Anterior cingulate cortex (tissue), 58 donors: Measurements from ENCODE around the gene TMEM179.
"Not testable (repeated sequence)": the region's sequence is repeated elsewhere in the genome, so short reads cannot be mapped to it uniquely, and the experiment has no call there.

Experiments used
- DNase-seq, 58 donors: peaks; one replicate each; lab custom pipeline; 2025; lab: John Stamatoyannopoulos, UW

Gene TMEM179

GRCh38 chr14:104589338-104590195 lies 15.0 kb downstream of the TMEM179 start:
- no peak for DNase-seq

DNA sequence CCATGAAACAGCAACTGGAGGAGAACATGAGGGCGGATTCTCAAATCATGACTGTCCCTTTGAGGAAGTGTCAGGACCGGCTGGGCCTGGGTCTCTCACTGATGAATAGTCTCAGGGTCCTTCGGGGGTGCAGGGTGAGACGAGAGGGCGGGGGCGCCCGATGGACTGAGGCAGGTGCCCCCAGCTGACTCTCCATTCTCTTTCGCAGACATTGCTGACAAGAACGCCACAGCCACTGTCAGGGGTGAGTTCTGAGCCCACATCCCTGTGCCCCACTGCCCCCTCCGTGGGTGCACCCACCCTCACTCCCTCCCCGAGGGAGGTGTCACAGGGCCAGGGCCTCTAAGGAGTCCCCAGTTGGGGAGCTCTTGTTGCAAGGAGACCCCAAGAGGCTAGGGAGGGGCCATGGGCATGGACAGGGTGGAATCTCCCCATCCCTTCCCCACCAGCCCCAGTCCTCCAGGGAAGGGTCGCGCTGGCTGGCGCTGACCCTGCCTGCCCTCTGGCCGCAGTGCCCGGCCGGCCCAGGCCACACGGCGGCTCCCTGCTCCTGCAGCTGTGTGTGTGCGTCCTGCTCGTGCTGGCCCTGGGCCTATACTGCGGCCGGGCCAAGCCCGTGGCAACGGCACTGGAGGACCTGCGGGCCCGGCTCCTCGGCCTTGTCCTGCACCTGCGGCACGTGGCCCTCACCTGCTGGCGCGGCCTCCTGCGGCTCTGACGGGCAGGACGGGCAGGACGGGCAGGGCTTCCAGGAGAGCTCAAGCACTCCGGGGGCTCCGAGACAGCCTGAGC lies 16.3 kb downstream of the TMEM179 start:
- peak in 7 of 58 donors; percentile 8 to 35 (median 27) for DNase-seq

GRCh38 chr14:104587641-104588040 lies 16.9 kb downstream of the TMEM179 start:
- no peak for DNase-seq

- DNase-seq = peak in 17 of 58 donors; percentile 11 to 48 (median 30)
Observed at GRCh38 chr14:104586832-104587620, 17.5 kb downstream of the TMEM179 start.

DNA sequence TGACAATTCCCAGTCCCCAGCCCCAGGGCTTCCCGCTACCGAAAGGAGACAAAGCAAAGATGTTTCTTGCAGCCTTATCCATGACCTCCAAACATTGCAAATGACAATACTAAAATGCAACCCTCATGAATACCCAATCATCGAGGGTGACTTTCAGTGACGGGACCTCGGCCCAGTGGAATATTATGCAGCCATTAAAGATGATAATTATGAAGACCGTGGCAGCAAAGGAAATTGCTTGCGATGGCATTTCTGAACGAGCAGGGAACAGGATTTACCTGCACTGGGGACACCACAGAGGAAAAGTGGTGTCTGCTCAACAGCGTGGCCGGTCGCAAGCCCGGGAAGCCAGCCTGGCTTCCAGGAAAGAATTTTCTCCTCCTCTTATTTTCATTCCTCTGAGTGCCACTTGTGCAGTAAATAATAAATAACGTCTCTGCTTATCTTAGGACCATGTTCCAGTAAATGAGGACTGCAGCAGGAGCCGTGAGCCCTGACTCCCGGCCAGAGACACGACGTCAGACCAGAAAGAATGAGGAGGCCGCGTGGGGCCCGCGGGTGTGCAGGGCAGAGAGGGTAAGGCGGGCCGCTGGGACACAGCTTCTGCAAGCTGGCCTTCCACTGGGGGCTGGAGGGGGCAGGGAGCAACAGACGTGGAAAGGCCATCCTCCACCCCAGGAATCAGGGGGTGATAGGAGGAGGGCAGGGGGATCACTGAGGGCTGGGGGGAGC lies 18.4 kb downstream of the TMEM179 start:
- no peak for DNase-seq

DNA sequence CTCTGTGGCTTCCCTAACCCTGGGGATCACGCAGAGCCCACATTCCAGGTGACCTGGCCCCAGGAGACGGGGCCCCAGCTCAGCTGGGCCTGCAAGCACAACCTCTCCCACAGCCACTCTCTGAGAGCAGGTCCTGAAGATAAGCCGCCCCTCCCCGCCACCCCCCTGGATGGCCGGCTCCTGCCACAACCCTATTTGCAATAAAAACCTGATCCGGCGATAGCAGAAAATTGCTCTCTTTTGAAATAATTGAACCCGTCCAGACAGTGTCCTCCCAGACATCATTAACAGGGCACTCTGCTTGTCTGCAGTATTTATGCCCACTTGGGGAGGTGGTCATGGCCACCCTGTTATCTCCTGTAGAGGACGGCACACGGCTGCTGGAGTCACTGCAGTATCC lies 20.0 kb downstream of the TMEM179 start:
- no peak for DNase-seq

GRCh38 chr14:104583424-104584306 lies 20.9 kb downstream of the TMEM179 start:
- no peak for DNase-seq

DNA sequence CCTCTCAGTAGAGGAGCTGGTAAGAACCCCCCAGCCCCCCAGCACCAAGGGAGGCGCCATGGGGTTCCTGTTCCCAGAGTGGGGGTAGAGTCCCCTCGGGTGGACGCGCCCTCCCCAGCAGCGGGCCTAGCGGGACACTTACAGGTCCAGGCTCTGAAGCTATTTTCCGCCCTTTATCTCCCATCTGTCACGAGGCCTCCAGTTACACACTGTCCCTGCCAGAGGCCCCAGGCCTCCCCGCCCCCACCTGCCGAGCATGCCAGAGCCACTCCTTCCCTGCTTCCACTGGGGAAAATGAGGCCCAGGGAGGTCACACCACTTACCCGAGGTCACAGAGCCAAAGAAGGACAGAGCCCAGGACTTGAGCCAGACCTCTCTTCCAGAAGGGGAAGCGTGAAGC lies 21.9 kb downstream of the TMEM179 start:
- no peak for DNase-seq

- DNase-seq = no peak
Observed at GRCh38 chr14:104582005-104582404, 22.6 kb downstream of the TMEM179 start.

DNA sequence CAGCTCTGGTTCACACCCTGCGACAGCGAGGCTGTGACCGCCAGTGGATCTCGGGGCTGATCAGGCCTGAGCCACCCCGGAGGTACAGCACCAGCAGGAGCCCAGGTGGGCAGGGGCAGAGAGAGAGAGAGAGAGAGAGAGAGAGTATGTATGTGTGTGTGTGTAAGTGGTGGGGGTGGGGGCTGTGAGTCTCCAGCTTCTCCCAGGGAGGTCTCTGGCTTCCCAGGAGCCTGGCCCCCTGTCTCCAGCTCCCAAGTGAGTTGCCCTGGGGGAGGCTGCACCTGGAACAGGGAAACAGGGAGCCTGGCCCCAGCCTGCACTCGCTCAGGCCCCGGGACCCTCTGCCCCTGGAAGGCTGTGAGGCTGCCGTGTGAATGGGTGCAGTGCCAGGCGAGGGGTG lies 23.1 kb downstream of the TMEM179 start:
- DNase-seq = no peak

- no peak for DNase-seq
Observed at GRCh38 chr14:104580961-104581360, 23.6 kb downstream of the TMEM179 start.

DNA sequence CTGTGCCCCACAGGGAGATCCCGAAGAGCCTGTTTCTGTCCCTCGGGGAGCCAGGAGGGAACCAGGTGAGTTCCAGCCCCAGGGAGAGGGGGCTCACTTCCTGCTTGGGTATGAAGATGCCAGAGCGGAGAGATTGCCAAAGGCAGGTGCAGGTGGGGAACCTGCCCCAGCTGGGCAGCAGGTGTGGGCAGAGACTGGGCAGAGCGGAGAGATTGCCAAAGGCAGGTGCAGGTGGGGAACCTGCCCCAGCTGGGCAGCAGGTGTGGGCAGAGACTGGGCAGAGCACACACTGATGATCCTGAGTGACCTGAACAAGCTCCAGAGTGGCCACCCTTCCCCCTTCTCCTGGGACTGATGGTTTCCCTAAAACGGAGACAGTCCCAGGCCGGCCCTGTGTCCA lies 24.6 kb downstream of the TMEM179 start:
- DNase-seq = not testable (repeated sequence)

- DNase-seq = peak in 11 of 58 donors; percentile 8 to 43 (median 24)
Observed at GRCh38 chr14:104579507-104579906, 25.1 kb downstream of the TMEM179 start, which contains the start of gene C14orf180. Gene C14orf180 (plus strand): TSS chr14:104579764. CDS start chr14:104586431, 6,667 bp downstream.

DNA sequence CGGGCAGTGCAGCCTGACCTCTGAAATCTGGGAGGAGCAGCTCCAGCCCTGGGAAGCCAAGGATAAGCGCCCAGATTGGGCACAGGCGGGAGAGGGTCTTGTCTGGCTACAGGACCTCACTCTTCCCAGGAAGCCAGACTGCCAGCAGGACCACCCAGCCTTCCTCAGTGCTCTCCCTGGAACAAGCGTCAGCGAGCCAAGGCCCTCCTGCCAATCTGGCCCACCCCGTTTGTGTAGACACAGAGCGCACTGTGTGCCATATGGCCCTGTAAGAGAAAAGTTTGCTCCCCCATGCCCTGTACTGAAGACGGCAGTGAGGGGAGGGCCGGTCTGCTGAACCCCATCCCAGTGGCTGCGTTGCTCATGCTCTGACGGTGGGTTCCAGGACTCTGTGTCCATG lies 26.3 kb downstream of the TMEM179 start:
- DNase-seq = no peak

- DNase-seq = no peak
Observed at GRCh38 chr14:104577847-104578301, 26.7 kb downstream of the TMEM179 start.

DNA sequence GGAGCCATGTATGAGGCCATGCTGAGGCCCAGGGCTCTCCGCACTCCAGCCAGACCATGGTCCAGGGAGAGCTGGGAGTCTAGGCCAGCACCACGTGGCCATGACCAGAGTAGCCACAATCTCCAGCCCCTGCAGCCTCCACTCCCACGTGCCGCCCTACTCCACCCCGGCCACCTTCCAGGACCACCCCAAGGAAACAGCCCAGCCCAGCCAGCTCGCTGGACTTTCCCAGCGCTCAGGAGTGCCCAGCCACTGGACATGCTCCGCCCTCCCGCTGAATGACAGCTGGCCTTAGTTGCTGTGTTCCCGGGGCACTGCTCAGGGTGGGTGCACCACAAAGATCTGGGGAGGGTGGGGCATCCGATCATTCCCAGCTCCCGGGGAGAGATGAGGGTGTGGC lies 27.1 kb downstream of the TMEM179 start:
- no peak for DNase-seq

DNA sequence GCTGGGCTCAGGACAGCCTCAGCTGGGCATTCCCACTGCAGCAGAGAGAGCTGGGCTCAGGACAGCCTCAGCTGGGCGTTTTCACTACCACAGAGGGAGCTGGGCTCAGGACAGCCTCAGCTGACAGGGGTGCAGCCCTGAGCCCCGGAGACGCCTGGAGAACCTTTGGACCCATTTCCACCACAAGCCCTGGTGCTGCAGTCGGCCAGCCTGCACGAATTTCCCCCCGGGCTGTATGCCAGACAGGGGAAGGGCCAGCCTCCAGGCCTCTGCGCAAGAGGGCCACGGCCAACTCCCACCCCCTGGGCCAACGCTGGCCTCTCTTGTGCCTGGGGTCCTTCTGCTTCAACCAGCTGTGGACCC lies 27.6 kb downstream of the TMEM179 start:
- no peak for DNase-seq

DNA sequence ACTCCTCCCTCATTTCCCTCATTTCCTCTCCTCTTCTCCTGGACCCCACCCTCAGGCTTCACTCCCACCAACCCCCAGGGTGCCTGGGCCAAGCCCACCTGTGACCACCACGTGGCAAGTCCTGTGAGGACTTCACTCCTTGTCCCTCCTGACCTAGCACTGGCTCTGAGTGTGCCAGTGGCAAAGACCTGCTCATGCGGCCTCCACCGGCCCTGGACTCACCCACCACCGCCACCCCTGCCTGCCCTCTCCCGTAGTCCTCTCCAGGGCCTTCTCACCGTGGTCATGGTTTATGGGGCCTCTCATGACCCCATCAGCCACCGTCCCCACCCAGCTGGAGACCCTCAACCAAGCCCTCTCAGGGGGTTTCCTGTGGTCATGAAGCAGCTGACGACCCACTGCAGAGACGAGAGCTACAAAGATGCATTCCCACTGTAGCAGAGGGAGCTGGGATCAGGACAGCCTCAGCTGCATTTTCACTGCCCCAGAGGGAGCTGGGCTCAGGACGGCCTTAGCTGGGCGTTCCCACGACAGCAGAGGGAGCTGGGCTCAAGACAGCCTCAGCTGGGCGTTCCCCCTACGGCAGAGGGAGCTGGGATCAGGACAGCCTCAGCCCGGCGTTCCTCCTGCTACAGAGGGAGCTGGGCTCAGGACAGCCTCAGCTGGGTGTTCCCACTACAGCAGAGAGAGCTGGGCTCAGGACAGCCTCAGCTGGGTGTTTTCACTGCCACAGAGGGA lies 28.2 kb downstream of the TMEM179 start:
- no peak for DNase-seq
